ENCODE measurements around the gene MPZ. TPM values are rescaled to one million over a fixed set of nuclear protein-coding genes. Genes with fewer than 3 reads are reported as not detected.

Gene MPZ
- total and polyA plus RNA-seq, 10 of the 15 experiments (the other 5 are each of a cell fraction or from before 2014, with no cell fraction given), result 0.09 to 6.9 (median 4.7) TPM

GRCh38 chr1:161265305-161265704, 44.5 kb downstream of the MPZ start (continued):
- TF ChIP-seq FOXK2 (IDR thresholded peaks at IDR 0.05) (no peak), HDAC6 (IDR thresholded peaks at IDR 0.05; ENCODE audit: unreplicated experiment) (no peak), BMI1 (IDR thresholded peaks at IDR 0.05; ENCODE audit: borderline replicate concordance) (no peak)

GRCh38 chr1:161261261-161262235, 48.2 kb downstream of the MPZ start:
- Histone ChIP-seq H3K4me3 (peak overlapping the region; percentile 9; the same call in 1 of the 2 replicates), H3K27ac (ENCODE audit: control insufficient read depth, insufficient read depth) (no peak overlapping the region), H3K79me2 (ENCODE audit: control insufficient read depth, insufficient read depth, low read length) (no peaks in the 10 kb centered on the region), H4K20me1 (ENCODE audit: control insufficient read depth, insufficient read depth) (no peaks in the 10 kb centered on the region), H3K4me1 (ENCODE audit: control insufficient read depth, insufficient read depth, low read length) (peaks cover 13% of the 10 kb centered on the region), H3K9ac (ENCODE audit: control insufficient read depth, insufficient read depth, low read length) (no peak overlapping the region), H3K4me2 (ENCODE audit: control insufficient read depth, insufficient read depth) (peak overlapping the region; percentile 21; the same call in 1 of the 2 replicates), H2AFZ (ENCODE audit: control insufficient read depth, low read depth, low read length) (peak overlapping the region; percentile 18), H3K27me3 (replicated peaks in 1 of 2; ENCODE audit: control insufficient read depth in 2 of 2, insufficient read depth in 2 of 2, low read length in 1 of 2) (peaks cover 0 to 5% of the 10 kb centered on the region in 2 experiments; a peak in 1 of 4 replicates), H3K36me3 (ENCODE audit: control insufficient read depth in 2 of 2, insufficient read depth in 2 of 2, low read length in 1 of 2) (no peaks in the 10 kb centered on the region), H3K9me3 (replicated peaks; ENCODE audit: control insufficient read depth, insufficient read depth, low read length) (peaks cover 7% of the 10 kb centered on the region; the same call in 1 of the 3 replicates)
- in situ Hi-C loops (cut with MboI), result no loop called here
- ChIA-PET SMC1A (ENCODE audit: uncharacterized antibody, unreplicated experiment) (interaction anchor here (0.5 to 2.5 kb wide), 12 partner anchors 11 to 123 kb away, joined by 3 to 10 read pairs (median 4); partner anchors contain the start of gene TOMM40L), CTCF (interaction anchor here (0.5 to 4.0 kb wide), 10 partner anchors 12 to 191 kb away, joined by 3 to 16 read pairs (median 4); partner anchors contain the start of genes NDUFS2 and TOMM40L), RAD21 (ENCODE audit: unreplicated experiment) (interaction anchor here (0.7 to 2.1 kb wide), 5 partner anchors 22 to 121 kb away, joined by 3 to 16 read pairs (median 3); partner anchors contain the start of gene TOMM40L), POLR2A (interaction anchor here (0.5 to 1.3 kb wide), 4 partner anchors 13 to 128 kb away, joined by 3 to 4 read pairs (median 3); no protein-coding TSS in a partner anchor)
- intact Hi-C loops (cut with micrococcal nuclease; ENCODE audit: unreplicated experiment), result no loop called here
- DNase-seq (ENCODE audit: low read depth, low spot score) (no peak), FAIRE-seq (no peak), ATAC-seq (peak; percentile 78)
- WGBS (ENCODE audit: insufficient coverage, insufficient replicate concordance, low lambda C conversion rate, missing lambda C conversion rate), result 43% methylated on average over 12 of the region's 12 CpGs
- BruUV-seq (replicated peaks), result no TSS peak
- no peak for TF ChIP-seq NR2F1 (conservative IDR thresholded peaks at IDR 0.05)
- TF ChIP-seq PBX3 (IDR thresholded peaks at IDR 0.05; ENCODE audit: insufficient replicate concordance, low read depth, low read length), result peak; percentile 83
- TF ChIP-seq ZZZ3 (IDR thresholded peaks at IDR 0.05; ENCODE audit: control insufficient read depth, insufficient read length, low read depth), result no peak
- 0 out of 4 replicates have a peak, but pooled peaks of 1 of the 2 experiments have one; percentile 28 for TF ChIP-seq ETV6 (conservative IDR thresholded peaks at IDR 0.05 in 1 of 2, IDR thresholded peaks at IDR 0.05 in 1 of 2; ENCODE audit: borderline replicate concordance in 1 of 2, low read depth in 1 of 2)
- peak; percentile 52 for TF ChIP-seq RUNX3 (IDR thresholded peaks at IDR 0.05; ENCODE audit: low read length)
- no peak for TF ChIP-seq CBFB (IDR thresholded peaks at IDR 0.05; ENCODE audit: low read depth)
- no peak for TF ChIP-seq YBX1 (IDR thresholded peaks at IDR 0.05)
- TF ChIP-seq PKNOX1 (IDR thresholded peaks at IDR 0.05), result peak; percentile 94
- no peak for TF ChIP-seq SUZ12 (IDR thresholded peaks at IDR 0.05; ENCODE audit: unreplicated experiment)
- TF ChIP-seq ZNF687 (IDR thresholded peaks at IDR 0.05), result no peak
- no peak for TF ChIP-seq FOXK2 (IDR thresholded peaks at IDR 0.05)
